Measurements from ENCODE around the gene QSOX2. TPM values are rescaled to one million over a fixed set of nuclear protein-coding genes. Genes with fewer than 3 reads are reported as not detected.

QSOX2 gene
- total RNA-seq, 2 donors from 2014 or later, result 8.8 to 22.7 TPM

DNA sequence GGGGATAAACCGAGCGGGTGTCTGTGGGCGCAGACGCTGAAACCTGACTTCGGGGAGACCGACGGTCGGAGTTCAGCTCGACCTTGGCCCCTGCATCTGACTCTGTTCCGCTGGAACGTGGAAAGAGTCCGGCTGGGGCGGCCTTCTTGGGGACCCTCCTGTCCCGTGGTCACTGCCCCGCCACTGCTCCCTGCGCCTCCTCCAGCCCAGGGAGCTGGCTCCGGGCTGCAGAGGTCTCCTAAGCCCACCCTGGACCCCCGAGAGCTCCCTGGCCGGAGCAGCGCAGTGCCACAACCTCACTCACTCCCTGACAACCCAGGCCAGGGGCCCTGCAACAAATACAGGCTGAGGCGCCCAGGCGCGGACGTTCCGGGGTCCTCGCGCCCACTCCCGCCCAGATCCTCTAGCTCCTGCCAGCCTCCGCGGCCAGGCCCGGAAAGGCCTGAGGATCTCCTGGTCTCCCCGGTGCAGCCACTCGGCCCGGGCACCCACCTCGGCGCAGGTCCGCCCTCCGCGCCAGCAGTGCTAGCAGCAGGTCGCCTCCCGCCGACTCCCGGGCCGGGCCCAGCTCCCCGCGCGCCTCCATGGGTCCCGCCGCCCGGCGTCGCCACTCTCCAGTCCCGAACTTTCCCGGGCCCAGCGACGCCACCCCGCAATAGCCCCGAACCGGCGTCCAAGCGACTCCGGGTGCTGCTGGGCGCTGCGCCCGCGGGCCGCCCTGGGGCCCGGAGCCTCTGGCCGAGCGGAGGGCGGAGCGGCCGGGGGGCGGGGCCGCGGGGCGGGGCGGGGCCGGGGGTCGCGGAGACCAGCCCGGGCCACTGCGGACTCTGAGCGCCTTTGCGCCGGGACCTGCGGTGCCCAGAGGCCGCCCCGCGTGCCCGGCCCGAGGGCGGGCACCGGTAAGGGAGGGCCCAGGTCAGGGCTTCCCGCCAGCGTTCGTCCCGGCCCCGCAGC is 42.9 kb downstream of the QSOX2 start:
- intact Hi-C loops (cut with DNase I), result no loop called here
- Histone ChIP-seq H3K9me3 (no peaks in the 10 kb centered on the region), H3K4me1 (peaks cover 14% of the 10 kb centered on the region), H3K27ac (no peak overlapping the region), H3K36me3 (replicated peaks in 1 of 2; ENCODE audit: insufficient read depth in 1 of 2, low read depth in 2 of 2) (no peaks in the 10 kb centered on the region), H3K4me3 (no peak overlapping the region), H3K27me3 (peaks cover 0 to 42% of the 10 kb centered on the region in 2 donors)
- no peak for ATAC-seq
- DNase-seq, result no peak
- WGBS, 2 donors, result 8 to 29% methylated on average over 9 to 98 of the region's 99 CpGs
- TF ChIP-seq, protein P1, sequence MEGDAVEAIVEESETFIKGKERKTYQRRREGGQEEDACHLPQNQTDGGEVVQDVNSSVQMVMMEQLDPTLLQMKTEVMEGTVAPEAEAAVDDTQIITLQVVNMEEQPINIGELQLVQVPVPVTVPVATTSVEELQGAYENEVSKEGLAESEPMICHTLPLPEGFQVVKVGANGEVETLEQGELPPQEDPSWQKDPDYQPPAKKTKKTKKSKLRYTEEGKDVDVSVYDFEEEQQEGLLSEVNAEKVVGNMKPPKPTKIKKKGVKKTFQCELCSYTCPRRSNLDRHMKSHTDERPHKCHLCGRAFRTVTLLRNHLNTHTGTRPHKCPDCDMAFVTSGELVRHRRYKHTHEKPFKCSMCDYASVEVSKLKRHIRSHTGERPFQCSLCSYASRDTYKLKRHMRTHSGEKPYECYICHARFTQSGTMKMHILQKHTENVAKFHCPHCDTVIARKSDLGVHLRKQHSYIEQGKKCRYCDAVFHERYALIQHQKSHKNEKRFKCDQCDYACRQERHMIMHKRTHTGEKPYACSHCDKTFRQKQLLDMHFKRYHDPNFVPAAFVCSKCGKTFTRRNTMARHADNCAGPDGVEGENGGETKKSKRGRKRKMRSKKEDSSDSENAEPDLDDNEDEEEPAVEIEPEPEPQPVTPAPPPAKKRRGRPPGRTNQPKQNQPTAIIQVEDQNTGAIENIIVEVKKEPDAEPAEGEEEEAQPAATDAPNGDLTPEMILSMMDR (IDR thresholded peaks at IDR 0.05), result no peak
- no peak for TF ChIP-seq POLR2A (IDR thresholded peaks at IDR 0.05)

GRCh38 chr9:136201609-136202453 is 43.8 kb downstream of the QSOX2 start:
- intact Hi-C loops (cut with DNase I), result no loop called here
- H3K36me3 ChIP-seq (replicated peaks in 1 of 2; ENCODE audit: insufficient read depth in 1 of 2, low read depth in 2 of 2), result no peaks in the 10 kb centered on the region
- ATAC-seq (peak; percentile 38), DNase-seq (peak in 1 of 4 donors; percentile 24)
- peaks cover 0 to 50% of the 10 kb centered on the region in 2 donors for H3K27me3 ChIP-seq
- H3K4me1 ChIP-seq, result peaks cover 14% of the 10 kb centered on the region
- 6 to 8% methylated on average over 12 to 72 of the region's 85 CpGs for WGBS, 2 donors
- H3K4me3 ChIP-seq, result no peak overlapping the region
- TF ChIP-seq, protein P1 (IDR thresholded peaks at IDR 0.05), result no peak
- TF ChIP-seq POLR2A (IDR thresholded peaks at IDR 0.05), result no peak
- H3K27ac ChIP-seq, result no peak overlapping the region
- no peaks in the 10 kb centered on the region for H3K9me3 ChIP-seq

GRCh38 chr9:136201174-136201573 is 44.4 kb downstream of the QSOX2 start:
- peaks cover 0 to 57% of the 10 kb centered on the region in 2 donors for H3K27me3 ChIP-seq
- H3K4me1 ChIP-seq, result peaks cover 14% of the 10 kb centered on the region
- WGBS, 2 donors, result 37 to 40% methylated on average over 9 to 13 of the region's 13 CpGs

DNA sequence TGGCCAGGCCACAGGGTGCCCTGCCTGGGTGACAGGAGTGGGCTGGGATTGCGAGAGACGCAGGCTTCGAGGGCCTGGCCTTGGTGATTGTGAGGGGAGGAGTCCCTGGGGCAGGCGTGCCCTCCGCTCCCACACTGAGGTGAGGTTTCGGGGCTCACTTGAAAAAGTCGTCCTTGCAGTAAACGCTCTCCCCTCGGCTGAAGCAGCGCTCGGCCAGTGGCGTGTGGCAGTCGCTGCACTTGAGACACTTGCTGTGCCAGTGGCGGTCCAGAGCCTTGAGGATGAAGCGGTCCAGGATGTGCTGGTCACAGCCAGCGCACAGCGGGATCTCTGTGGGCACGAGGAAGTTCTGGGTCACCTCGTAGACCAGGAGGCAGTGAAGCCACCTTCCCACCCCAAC is 45.2 kb downstream of the QSOX2 start:
- peaks cover 0 to 61% of the 10 kb centered on the region in 2 donors for H3K27me3 ChIP-seq
- 35 to 83% methylated on average over 1 to 19 of the region's 19 CpGs for WGBS, 2 donors

More at GRCh38 chr9:136201174-136201573, 44.4 kb downstream of the QSOX2 start:
- TF ChIP-seq, protein P1 (IDR thresholded peaks at IDR 0.05), result no peak
- no peak for TF ChIP-seq POLR2A (IDR thresholded peaks at IDR 0.05)
- intact Hi-C loops (cut with DNase I), result no loop called here
- no peak for DNase-seq
- H3K9me3 ChIP-seq, result no peaks in the 10 kb centered on the region
- H3K4me3 ChIP-seq, result no peak overlapping the region
- no peak overlapping the region for H3K27ac ChIP-seq
- no peaks in the 10 kb centered on the region for H3K36me3 ChIP-seq (replicated peaks in 1 of 2; ENCODE audit: insufficient read depth in 1 of 2, low read depth in 2 of 2)
- ATAC-seq, result no peak

More for the DNA sequence above, 45.2 kb downstream of the QSOX2 start:
- Histone ChIP-seq H3K27ac (no peak overlapping the region), H3K4me1 (peaks cover 14% of the 10 kb centered on the region), H3K9me3 (no peaks in the 10 kb centered on the region), H3K4me3 (no peak overlapping the region), H3K36me3 (replicated peaks in 1 of 2; ENCODE audit: insufficient read depth in 1 of 2, low read depth in 2 of 2) (no peaks in the 10 kb centered on the region)
- DNase-seq, result no peak
- intact Hi-C loops (cut with DNase I), result no loop called here
- ATAC-seq, result no peak
- TF ChIP-seq POLR2A (IDR thresholded peaks at IDR 0.05), result no peak
- TF ChIP-seq, protein P1 (IDR thresholded peaks at IDR 0.05), result no peak

Measured in body of pancreas (tissue), 4 donors.